SK-N-SH treated with all-trans-retinoic acid at 6 μM for 48 hours (cell line): ENCODE results near the gene LRRC8E.

Source experiments
- GLIS3 ChIP-seq: fragments of 250-450 bp; sonication (Bioruptor Pico); IDR thresholded peaks from 2 replicates; pipeline ENCODE4 v1.5.0; 2020; ENCODE audit warnings: mild to moderate bottlenecking, moderate library complexity
- RARB ChIP-seq: fragments of 250-450 bp; sonication (Bioruptor Pico); IDR thresholded peaks from 2 replicates; pipeline ENCODE4 v1.8.0; 2021; ENCODE audit warnings: mild to moderate bottlenecking, moderate library complexity

GRCh38 chr19:7942981-7943443, 54.7 kb downstream of the LRRC8E start:
- no peak for TF ChIP-seq RARB (CRISPR knock-in tag)
- no peak for TF ChIP-seq GLIS3 (CRISPR knock-in tag)
